Heart left ventricle (tissue), 13 donors: Measurements from ENCODE around the gene ATP2A1.

Experiments
- POLR2A ChIP-seq, 2 donors: fragments of 450-650 bp; IDR thresholded peaks; one replicate each; pipeline ENCODE4 v1.6.1; 2017; ENCODE audit warnings: antibody characterized with exemption in 2 of 2, mild to moderate bottlenecking in 2 of 2, moderate library complexity in 2 of 2
- TF ChIP-seq, protein P1 (sequence below), 12 donors: fragments of 200-600 bp; sonication (generic) in 4 of 12; IDR thresholded peaks; one replicate each; pipeline versions ENCODE4 v1.5.0 to v1.8.0; 2018 to 2022; ENCODE audit warnings: antibody characterized with exemption in 12 of 12, mild to moderate bottlenecking in 5 of 12
- donor health status: ischemic (EF 13 %, LVEDD 7.1; RV severe dilation, severe dysfunction).
- donor health status: DM: no; HTN: yes; CAD: no.
- donor health status: DM: no; HTN: no; CAD: no.
- donor health status: ischemic (EF 25% LVEDD 6.9; RV normal size, moderate dysfunction).
- donor health status: ischemic (EF 25% LVEDD 5.7; RV mildly dilated, moderate dysfunction).
- donor health status: ischemic (EF 35%, LVEDD 5.7; RV mildly dilated, moderate dysfunction).
- donor health status: nonischemic (EF 11% LVEDD 7.7; RV severe dilation, severe dysfunction).
- donor health status: DM: yes; HTN: yes; CAD: no.
- donor health status: PGD.
- donor health status: ischemic (EF 29% LVEDD 5.4; RV normal size, mild dysfunction).
- donor health status: nonischemic (EF 23%, LVEDD 6.1; RV moderate dilation, normal function).

DNA sequence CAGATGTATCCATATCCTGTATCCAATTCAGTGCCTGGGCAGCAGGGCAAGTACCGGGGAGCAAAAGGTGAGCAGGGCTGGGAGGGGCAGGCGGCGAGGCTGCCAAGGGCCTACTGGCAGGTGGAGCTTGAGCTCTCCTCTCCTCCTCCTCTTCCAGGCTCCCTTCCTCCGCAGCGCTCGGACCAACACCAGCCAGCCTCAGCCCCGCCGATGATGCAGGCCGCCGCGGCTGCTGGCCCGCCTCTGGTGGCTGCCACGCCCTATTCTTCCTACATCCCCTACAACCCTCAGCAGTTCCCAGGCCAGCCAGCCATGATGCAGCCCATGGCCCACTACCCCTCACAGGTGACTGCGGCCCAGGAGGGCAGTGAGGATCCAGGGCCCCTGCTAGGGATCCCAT is 43.9 kb upstream of the ATP2A1 start:
- TF ChIP-seq, protein P1, sequence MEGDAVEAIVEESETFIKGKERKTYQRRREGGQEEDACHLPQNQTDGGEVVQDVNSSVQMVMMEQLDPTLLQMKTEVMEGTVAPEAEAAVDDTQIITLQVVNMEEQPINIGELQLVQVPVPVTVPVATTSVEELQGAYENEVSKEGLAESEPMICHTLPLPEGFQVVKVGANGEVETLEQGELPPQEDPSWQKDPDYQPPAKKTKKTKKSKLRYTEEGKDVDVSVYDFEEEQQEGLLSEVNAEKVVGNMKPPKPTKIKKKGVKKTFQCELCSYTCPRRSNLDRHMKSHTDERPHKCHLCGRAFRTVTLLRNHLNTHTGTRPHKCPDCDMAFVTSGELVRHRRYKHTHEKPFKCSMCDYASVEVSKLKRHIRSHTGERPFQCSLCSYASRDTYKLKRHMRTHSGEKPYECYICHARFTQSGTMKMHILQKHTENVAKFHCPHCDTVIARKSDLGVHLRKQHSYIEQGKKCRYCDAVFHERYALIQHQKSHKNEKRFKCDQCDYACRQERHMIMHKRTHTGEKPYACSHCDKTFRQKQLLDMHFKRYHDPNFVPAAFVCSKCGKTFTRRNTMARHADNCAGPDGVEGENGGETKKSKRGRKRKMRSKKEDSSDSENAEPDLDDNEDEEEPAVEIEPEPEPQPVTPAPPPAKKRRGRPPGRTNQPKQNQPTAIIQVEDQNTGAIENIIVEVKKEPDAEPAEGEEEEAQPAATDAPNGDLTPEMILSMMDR (IDR thresholded peaks at IDR 0.05) = no peak
- TF ChIP-seq POLR2A (IDR thresholded peaks at IDR 0.05) = no peak
